Measurements from ENCODE around the gene TTBK2. TPM values are rescaled to one million over a fixed set of nuclear protein-coding genes. Genes with fewer than 3 reads are reported as not detected.

TTBK2 gene
- polyA plus RNA-seq, 1 of the 3 experiments (the other 2 are of a cell fraction) = 4.5 TPM

GRCh38 chr15:42705336-42705735, 215.2 kb downstream of the TTBK2 start:
- peaks cover 0 to 13% of the 10 kb centered on the region in 2 experiments for H3K36me3 ChIP-seq (replicated peaks in 1 of 2; ENCODE audit: control insufficient read depth in 1 of 2, insufficient read depth in 2 of 2, low read length in 1 of 2)
- CTCF ChIA-PET = interaction anchor here (0.8 to 7.2 kb wide), 9 partner anchors 11 to 580 kb away, joined by 3 to 70 read pairs (median 5); no protein-coding TSS in a partner anchor
- WGBS (ENCODE audit: low lambda C conversion rate) = 97% methylated on average over 5 of the region's 5 CpGs

GRCh38 chr15:42704492-42704926, 216.1 kb downstream of the TTBK2 start:
- Histone ChIP-seq H2AFZ (ENCODE audit: low read depth) (no peak overlapping the region), H3K27ac (ENCODE audit: low read depth in 2 of 2, low read length in 1 of 2) (no peak overlapping the region)

More at GRCh38 chr15:42705336-42705735, 215.2 kb downstream of the TTBK2 start:
- H3K9ac ChIP-seq = no peak overlapping the region
- H3K4me1 ChIP-seq (ENCODE audit: control insufficient read depth in 1 of 2, insufficient read depth in 2 of 2, low read depth in 1 of 2, low read length in 1 of 2) = no peaks in the 10 kb centered on the region
- no peak for TF ChIP-seq GABPA (IDR thresholded peaks at IDR 0.05; ENCODE audit: low read depth)
- TF ChIP-seq RFX5 (IDR thresholded peaks at IDR 0.05; ENCODE audit: low read length) = no peak
- no peak for TF ChIP-seq RXRA (IDR thresholded peaks at IDR 0.05; ENCODE audit: borderline replicate concordance, low read depth)
- TF ChIP-seq EP300 (IDR thresholded peaks at IDR 0.05; ENCODE audit: borderline replicate concordance in 1 of 2, low read depth in 1 of 2, low read length in 1 of 2) = no peak
- H3F3A ChIP-seq (replicated peaks; ENCODE audit: insufficient read depth) = no peaks in the 10 kb centered on the region
- H3K9me2 ChIP-seq = no peaks in the 10 kb centered on the region
- H3K4me2 ChIP-seq = no peak overlapping the region
- no peaks in the 10 kb centered on the region for H3K27me3 ChIP-seq (ENCODE audit: insufficient read depth)
- H4K20me1 ChIP-seq (ENCODE audit: insufficient read depth) = no peaks in the 10 kb centered on the region
- peaks cover 4% of the 10 kb centered on the region; the same call in 1 of the 2 replicates for H3K79me2 ChIP-seq (ENCODE audit: insufficient read depth)
- POLR2A ChIA-PET = interaction anchor here (1.1 kb wide), 1 partner anchor 18 kb away, joined by 3 read pairs; no protein-coding TSS in a partner anchor
- no peak overlapping the region for H2AFZ ChIP-seq (ENCODE audit: low read depth)
- no peak overlapping the region for H3K27ac ChIP-seq (ENCODE audit: low read depth in 2 of 2, low read length in 1 of 2)
- H3K9me3 ChIP-seq = no peaks in the 10 kb centered on the region
- H3K4me3 ChIP-seq (ENCODE audit: low read depth in 2 of 2, low read length in 1 of 2) = no peak overlapping the region
- DNase-seq = no peak

More at GRCh38 chr15:42704492-42704926, 216.1 kb downstream of the TTBK2 start:
- Histone ChIP-seq H3F3A (replicated peaks; ENCODE audit: insufficient read depth) (no peaks in the 10 kb centered on the region), H3K9me2 (no peaks in the 10 kb centered on the region), H3K79me2 (ENCODE audit: insufficient read depth) (peaks cover 4% of the 10 kb centered on the region; the same call in 1 of the 2 replicates), H3K9ac (no peak overlapping the region), H3K4me2 (no peak overlapping the region), H3K4me1 (ENCODE audit: control insufficient read depth in 1 of 2, insufficient read depth in 2 of 2, low read depth in 1 of 2, low read length in 1 of 2) (no peaks in the 10 kb centered on the region), H3K9me3 (no peaks in the 10 kb centered on the region), H4K20me1 (ENCODE audit: insufficient read depth) (no peaks in the 10 kb centered on the region), H3K4me3 (ENCODE audit: low read depth in 2 of 2, low read length in 1 of 2) (no peak overlapping the region), H3K27me3 (ENCODE audit: insufficient read depth) (no peaks in the 10 kb centered on the region), H3K36me3 (replicated peaks in 1 of 2; ENCODE audit: control insufficient read depth in 1 of 2, insufficient read depth in 2 of 2, low read length in 1 of 2) (peaks cover 0 to 18% of the 10 kb centered on the region in 2 experiments)
- ChIA-PET CTCF (interaction anchor here (0.6 to 7.2 kb wide), 16 partner anchors 10 to 248 kb away, joined by 3 to 70 read pairs (median 4); partner anchors contain the start of gene TTBK2), POLR2A (no interaction called here)
- WGBS (ENCODE audit: low lambda C conversion rate) = 38% methylated on average over 3 of the region's 4 CpGs
- TF ChIP-seq FOSL2 (IDR thresholded peaks at IDR 0.05; ENCODE audit: borderline replicate concordance, low read depth) = no peak
- no peak for TF ChIP-seq ZBTB33 (IDR thresholded peaks at IDR 0.05; ENCODE audit: borderline replicate concordance, low read depth)
- no peak for TF ChIP-seq EP300 (IDR thresholded peaks at IDR 0.05; ENCODE audit: borderline replicate concordance in 1 of 2, low read depth in 1 of 2, low read length in 1 of 2)
- no peak for TF ChIP-seq MAX (IDR thresholded peaks at IDR 0.05; ENCODE audit: low read depth)
- TF ChIP-seq TEAD4 (IDR thresholded peaks at IDR 0.05; ENCODE audit: borderline replicate concordance, insufficient read depth) = no peak
- no peak for TF ChIP-seq JUND (IDR thresholded peaks at IDR 0.05)
- no peak for TF ChIP-seq USF1 (IDR thresholded peaks at IDR 0.05; ENCODE audit: borderline replicate concordance, low read depth)
- no peak for TF ChIP-seq USF2 (IDR thresholded peaks at IDR 0.05; ENCODE audit: borderline replicate concordance, low read depth, low read length)
- peak; percentile 97 for TF ChIP-seq RAD21 (IDR thresholded peaks at IDR 0.05; ENCODE audit: low read length)
- TF ChIP-seq TCF12 (IDR thresholded peaks at IDR 0.05) = no peak
- no peak for TF ChIP-seq TAF1 (IDR thresholded peaks at IDR 0.05; ENCODE audit: borderline replicate concordance, low read depth, low read length)
- no peak for TF ChIP-seq RXRA (IDR thresholded peaks at IDR 0.05; ENCODE audit: borderline replicate concordance, low read depth)
- TF ChIP-seq CTCF (IDR thresholded peaks at IDR 0.05) = peak; percentile 88
- no peak for TF ChIP-seq IRF3 (IDR thresholded peaks at IDR 0.05; ENCODE audit: low read depth, low read length)
- TF ChIP-seq SMC3 (IDR thresholded peaks at IDR 0.05; ENCODE audit: low read depth, low read length) = peak; percentile 90
- TF ChIP-seq FOXJ3 (CRISPR knock-in tag; IDR thresholded peaks at IDR 0.05) = no peak
- DNase-seq = peak; percentile 78

Data from SK-N-SH (cell line).